Measurements from ENCODE around the gene ATPAF1. TPM values are rescaled to one million over a fixed set of nuclear protein-coding genes. Genes with fewer than 3 reads are reported as not detected.

ATPAF1 gene
- total RNA-seq, 1 donor from 2014 or later, result 23.6 TPM

- intact Hi-C loops (cut with DNase I), result no loop called here
- Histone ChIP-seq H3K27ac (peak overlapping the region; percentile 72 to 78), H3K9me3 (no peaks in the 10 kb centered on the region), H3K4me1 (peaks cover 15 to 50% of the 10 kb centered on the region in 2 donors), H3K27me3 (no peaks in the 10 kb centered on the region), H3K4me3 (peak overlapping the region in 1 of 2 donors; percentile 32), H3K36me3 (peaks cover 13 to 23% of the 10 kb centered on the region in 2 donors)
- peak in 1 of 2 donors; percentile 75 for DNase-seq (ENCODE audit: low spot score in 2 of 2)
- TF ChIP-seq, protein P1, sequence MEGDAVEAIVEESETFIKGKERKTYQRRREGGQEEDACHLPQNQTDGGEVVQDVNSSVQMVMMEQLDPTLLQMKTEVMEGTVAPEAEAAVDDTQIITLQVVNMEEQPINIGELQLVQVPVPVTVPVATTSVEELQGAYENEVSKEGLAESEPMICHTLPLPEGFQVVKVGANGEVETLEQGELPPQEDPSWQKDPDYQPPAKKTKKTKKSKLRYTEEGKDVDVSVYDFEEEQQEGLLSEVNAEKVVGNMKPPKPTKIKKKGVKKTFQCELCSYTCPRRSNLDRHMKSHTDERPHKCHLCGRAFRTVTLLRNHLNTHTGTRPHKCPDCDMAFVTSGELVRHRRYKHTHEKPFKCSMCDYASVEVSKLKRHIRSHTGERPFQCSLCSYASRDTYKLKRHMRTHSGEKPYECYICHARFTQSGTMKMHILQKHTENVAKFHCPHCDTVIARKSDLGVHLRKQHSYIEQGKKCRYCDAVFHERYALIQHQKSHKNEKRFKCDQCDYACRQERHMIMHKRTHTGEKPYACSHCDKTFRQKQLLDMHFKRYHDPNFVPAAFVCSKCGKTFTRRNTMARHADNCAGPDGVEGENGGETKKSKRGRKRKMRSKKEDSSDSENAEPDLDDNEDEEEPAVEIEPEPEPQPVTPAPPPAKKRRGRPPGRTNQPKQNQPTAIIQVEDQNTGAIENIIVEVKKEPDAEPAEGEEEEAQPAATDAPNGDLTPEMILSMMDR (IDR thresholded peaks at IDR 0.05), result no peak
These were observed 60.6 kb downstream of the ATPAF1 start for GRCh38 chr1:46607345-46608130.

DNA sequence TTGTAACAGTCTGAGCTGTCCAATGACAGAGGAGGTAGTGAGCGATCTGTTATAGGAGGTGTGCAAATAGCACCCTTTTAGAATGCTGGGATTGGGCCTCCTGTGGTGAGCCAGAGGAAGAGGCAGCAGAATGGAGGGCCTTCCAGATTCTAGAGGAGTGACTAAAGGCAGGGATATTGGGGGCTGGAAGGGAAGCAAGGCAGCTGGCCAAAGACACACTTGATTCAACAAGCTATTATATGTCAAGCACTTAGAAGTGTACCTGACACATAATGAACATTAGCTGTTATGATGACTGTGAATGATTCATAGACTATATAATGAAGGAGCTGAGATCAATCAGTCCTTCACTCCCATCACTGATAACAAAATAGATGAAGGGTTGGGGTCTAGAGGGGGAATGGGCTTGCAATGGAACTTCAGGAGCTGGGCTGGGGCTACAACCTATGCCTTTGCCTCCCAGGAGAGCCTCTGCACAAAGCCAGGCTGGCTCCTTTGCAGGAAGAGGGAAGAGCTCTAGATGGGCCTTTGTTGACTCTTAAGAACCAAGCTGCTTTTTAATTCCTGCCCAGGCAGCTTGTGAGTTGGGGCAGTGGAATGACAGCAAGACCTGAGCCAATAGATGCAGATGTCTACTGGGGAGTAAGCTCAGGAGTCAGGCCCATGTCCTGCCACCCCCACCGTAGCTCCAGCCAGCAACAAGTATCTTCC lies 61.8 kb downstream of the ATPAF1 start:
- peak overlapping the region; percentile 72 to 78 for H3K27ac ChIP-seq
- H3K27me3 ChIP-seq, result no peaks in the 10 kb centered on the region
- no peak overlapping the region for H3K4me3 ChIP-seq
- H3K9me3 ChIP-seq, result no peaks in the 10 kb centered on the region
- TF ChIP-seq, protein P1 (IDR thresholded peaks at IDR 0.05), result no peak
- intact Hi-C loops (cut with DNase I), result no loop called here
- peaks cover 13 to 23% of the 10 kb centered on the region in 2 donors for H3K36me3 ChIP-seq
- peaks cover 10 to 44% of the 10 kb centered on the region in 2 donors for H3K4me1 ChIP-seq
- no peak for DNase-seq (ENCODE audit: low spot score in 2 of 2)

GRCh38 chr1:46605232-46605631 lies 62.9 kb downstream of the ATPAF1 start:
- H3K27ac ChIP-seq, result peak overlapping the region in 1 of 2 donors; percentile 83
- TF ChIP-seq, protein P1 (IDR thresholded peaks at IDR 0.05), result no peak
- peaks cover 10 to 38% of the 10 kb centered on the region in 2 donors for H3K4me1 ChIP-seq

DNA sequence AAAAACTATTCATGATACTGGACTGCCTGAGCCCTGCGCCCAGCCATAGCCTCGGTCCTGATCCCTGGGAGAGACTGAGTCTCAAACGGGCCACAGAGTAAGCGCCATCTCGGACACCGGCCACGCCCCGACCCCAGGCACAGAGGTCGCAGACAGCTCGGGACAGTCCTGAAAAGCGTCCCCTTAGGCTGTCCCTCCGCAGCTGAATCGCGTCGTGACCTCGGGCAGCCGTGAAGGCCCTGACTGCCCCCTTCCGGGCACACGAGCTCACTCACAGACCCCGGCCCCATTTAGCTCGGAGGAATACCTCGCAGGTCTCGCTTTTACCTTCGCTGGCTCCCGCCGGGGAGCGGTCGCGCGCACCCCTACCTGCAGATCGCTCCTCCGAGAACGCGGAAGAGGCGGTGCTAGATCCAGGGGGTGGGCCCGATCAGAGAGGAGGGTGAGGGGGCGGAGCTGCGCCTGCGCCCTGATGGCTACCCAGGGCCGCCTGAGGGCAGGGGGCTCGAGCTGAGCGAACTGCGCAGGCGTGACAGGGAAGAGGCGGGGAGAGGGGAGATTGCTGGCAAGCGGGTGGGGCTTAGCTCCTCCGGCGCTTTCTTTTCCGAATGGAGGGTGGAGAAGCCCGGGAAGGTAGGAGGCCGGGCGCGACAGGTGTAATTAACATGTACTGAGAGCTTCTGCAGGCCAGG lies 64.2 kb downstream of the ATPAF1 start, which contains the start of gene MKNK1:
Gene MKNK1 (minus strand): TSS at position 411 of the 692 bp plus-strand sequence. CDS start 20,941 bp downstream, outside the sequence.
- peaks cover 10 to 38% of the 10 kb centered on the region in 2 donors for H3K4me1 ChIP-seq
- TF ChIP-seq, protein P1 (IDR thresholded peaks at IDR 0.05), result peak in 2 of 3 experiments; percentile 14 to 17
- H3K4me3 ChIP-seq, result peak within 1 kb of the TSS; percentile 89 to 90
- no peaks in the 10 kb centered on the region for H3K27me3 ChIP-seq
- intact Hi-C loops (cut with DNase I), result loop anchor here (1.0 kb wide), 3 partner anchors 12 to 115 kb away; partner anchors contain the start of genes ATPAF1, EFCAB14 and MOB3C
- peaks cover 3 to 8% of the 10 kb centered on the region in 2 donors for H3K36me3 ChIP-seq
- H3K27ac ChIP-seq, result peak within 1 kb of the TSS; percentile 82 to 83
- DNase-seq (ENCODE audit: low spot score in 2 of 2), result peak; percentile 87 to 98
- H3K9me3 ChIP-seq, result no peaks in the 10 kb centered on the region

More at GRCh38 chr1:46605232-46605631, 62.9 kb downstream of the ATPAF1 start:
- Histone ChIP-seq H3K36me3 (peaks cover 13 to 20% of the 10 kb centered on the region in 2 donors), H3K9me3 (no peaks in the 10 kb centered on the region), H3K27me3 (no peaks in the 10 kb centered on the region), H3K4me3 (peak overlapping the region in 1 of 2 donors; percentile 90)
- no peak for DNase-seq (ENCODE audit: low spot score in 2 of 2)
- intact Hi-C loops (cut with DNase I), result no loop called here

DNA sequence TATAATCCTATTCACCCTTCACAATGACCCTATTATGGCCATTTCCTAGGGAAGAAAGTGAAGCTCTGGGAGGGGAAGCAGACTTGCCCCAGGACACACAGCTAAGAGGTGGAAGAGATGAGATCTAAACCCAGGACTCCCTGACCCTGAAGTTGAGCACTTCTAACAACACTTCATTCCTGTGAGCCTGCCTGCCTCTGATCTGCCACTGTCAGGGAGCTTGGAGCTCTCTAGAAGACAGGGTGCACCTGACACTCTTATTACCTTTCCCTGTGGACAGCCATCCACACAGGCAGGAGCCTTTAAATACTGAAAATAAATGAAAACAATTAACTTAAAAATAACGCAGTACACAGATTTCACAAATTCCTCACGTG lies 64.7 kb downstream of the ATPAF1 start:
- Histone ChIP-seq H3K4me3 (peak overlapping the region; percentile 89 to 90), H3K27me3 (no peaks in the 10 kb centered on the region), H3K36me3 (peaks cover 0 to 2% of the 10 kb centered on the region in 2 donors), H3K27ac (peak overlapping the region; percentile 82 to 83), H3K9me3 (no peaks in the 10 kb centered on the region), H3K4me1 (peaks cover 10 to 38% of the 10 kb centered on the region in 2 donors)
- TF ChIP-seq, protein P1 (IDR thresholded peaks at IDR 0.05), result no peak
- no peak for DNase-seq (ENCODE audit: low spot score in 2 of 2)
- intact Hi-C loops (cut with DNase I), result no loop called here
